HUES64 (cell line): Measurements from ENCODE around the gene PANK2.
"Not testable (repeated sequence)": the region's sequence is repeated elsewhere in the genome, so short reads cannot be mapped to it uniquely, and the experiment has no call there.

Experiments
- H3K27ac ChIP-seq: 2 replicates; pipeline ENCODE4 v1.7.0; 2013; ENCODE audit warnings: low read depth, low read length, inconsistent platforms
- H3K27me3 ChIP-seq: 2 replicates; pipeline ENCODE4 v1.6.1; 2013; ENCODE audit warnings: mild to moderate bottlenecking, low read length; ENCODE audit not compliant: insufficient read depth
- H3K36me3 ChIP-seq: 2 replicates; pipeline ENCODE4 v1.6.1; 2013; ENCODE audit warnings: mild to moderate bottlenecking, low read length; ENCODE audit not compliant: insufficient read depth
- H3K4me1 ChIP-seq: 2 replicates; pipeline ENCODE4 v1.6.1; 2013; ENCODE audit warnings: mild to moderate bottlenecking, low read length, moderate library complexity; ENCODE audit not compliant: insufficient read depth
- H3K4me3 ChIP-seq: 2 replicates; pipeline ENCODE4 v1.5.1; 2013; ENCODE audit warnings: mild to moderate bottlenecking, low read length, moderate library complexity
- H3K9ac ChIP-seq: 2 replicates; pipeline ENCODE4 v1.6.1; 2013; ENCODE audit warnings: mild to moderate bottlenecking, low read depth, low read length
- H3K9me3 ChIP-seq: 2 replicates; pipeline ENCODE4 v1.6.1; 2013; ENCODE audit warnings: low read depth, low read length; ENCODE audit not compliant: insufficient read depth
- WGBS: fragments of 150-250, 120-280 bp; methylation state at CpG from one replicate; pipeline ENCODE4 v1.1.7; 2013; ENCODE audit warnings: missing lambda C conversion rate; 5-methylcytosine and 5-hydroxymethylcytosine counted together

The PANK2 gene

DNA sequence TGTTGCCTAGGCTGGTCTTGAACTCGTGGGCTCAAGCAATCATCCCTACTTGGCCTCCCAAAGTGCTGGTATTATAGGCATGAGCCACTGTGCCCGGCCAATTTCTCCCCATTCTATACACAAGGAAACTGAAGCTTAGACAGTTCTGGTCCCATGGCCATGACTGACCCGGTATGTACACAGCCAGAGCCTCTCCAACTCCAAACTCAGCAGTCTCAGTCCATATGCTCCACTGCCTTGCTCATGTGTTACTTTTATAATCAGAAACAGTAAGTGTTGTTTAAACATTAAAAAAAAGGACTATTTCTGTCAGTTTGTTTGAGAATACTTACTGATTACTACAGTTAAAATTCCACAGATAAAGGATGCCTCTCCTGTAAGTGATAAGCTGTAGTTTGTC lies 75.5 kb downstream of the PANK2 start:
- Histone ChIP-seq H3K27ac (no peak overlapping the region), H3K9me3 (no peaks in the 10 kb centered on the region), H3K27me3 (no peaks in the 10 kb centered on the region), H3K4me1 (no peaks in the 10 kb centered on the region), H3K9ac (no peak overlapping the region), H3K4me3 (no peak overlapping the region), H3K36me3 (no peaks in the 10 kb centered on the region; the same call in 1 of the 2 replicates)
- WGBS = 80% methylated on average over 3 of the region's 3 CpGs

DNA sequence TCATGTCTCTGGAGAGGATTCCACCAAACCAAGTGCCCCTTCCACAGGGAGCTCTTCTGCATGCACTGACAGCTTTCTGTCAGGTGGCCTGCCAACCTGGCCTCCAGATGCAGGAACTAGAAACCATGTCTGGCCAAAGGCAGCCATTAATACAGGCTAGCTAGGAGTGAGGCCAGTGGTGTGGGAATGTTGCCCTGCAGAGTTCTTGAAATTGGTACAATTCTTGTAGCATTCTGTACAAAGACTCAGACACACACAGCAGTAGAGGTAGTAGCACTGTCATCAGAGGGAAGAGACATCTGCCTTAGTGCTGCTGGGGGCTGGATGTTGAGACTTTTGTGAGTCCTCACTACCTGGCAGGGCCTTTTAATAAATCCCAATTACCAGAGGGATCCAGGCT lies 77.4 kb downstream of the PANK2 start:
- no peak overlapping the region for H3K4me3 ChIP-seq

DNA sequence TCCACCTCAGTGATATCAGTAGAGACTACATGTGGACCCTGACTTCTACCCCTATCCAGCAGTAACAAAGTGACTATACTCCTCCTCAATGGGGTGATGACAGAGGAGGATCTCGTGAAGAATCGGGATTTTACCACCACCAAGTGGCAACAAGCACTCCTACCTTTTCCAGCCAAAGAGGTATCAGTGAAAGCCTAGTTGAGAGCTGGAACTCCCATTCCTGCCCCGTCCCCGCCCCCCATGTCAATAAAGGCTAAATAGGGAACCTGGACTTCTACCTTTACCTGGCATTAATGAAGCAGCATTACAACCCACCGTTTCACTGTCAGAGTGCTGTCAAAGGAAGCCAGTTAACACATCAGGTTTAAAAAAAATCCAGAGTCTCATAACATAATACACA lies 80.8 kb downstream of the PANK2 start:
- Histone ChIP-seq H3K27ac (no peak overlapping the region), H3K4me1 (peaks cover 8% of the 10 kb centered on the region; the same call in 1 of the 2 replicates), H3K4me3 (no peak overlapping the region), H3K36me3 (no peaks in the 10 kb centered on the region), H3K9ac (no peak overlapping the region), H3K9me3 (no peaks in the 10 kb centered on the region), H3K27me3 (no peaks in the 10 kb centered on the region)
- WGBS = 83% methylated on average over 5 of the region's 5 CpGs

More for the DNA sequence above, 77.4 kb downstream of the PANK2 start:
- H3K9ac ChIP-seq = no peak overlapping the region
- H3K4me1 ChIP-seq = peaks cover 4% of the 10 kb centered on the region; the same call in 1 of the 2 replicates
- no peaks in the 10 kb centered on the region for H3K9me3 ChIP-seq
- no peaks in the 10 kb centered on the region for H3K36me3 ChIP-seq
- H3K27me3 ChIP-seq = no peaks in the 10 kb centered on the region
- no peak overlapping the region for H3K27ac ChIP-seq

DNA sequence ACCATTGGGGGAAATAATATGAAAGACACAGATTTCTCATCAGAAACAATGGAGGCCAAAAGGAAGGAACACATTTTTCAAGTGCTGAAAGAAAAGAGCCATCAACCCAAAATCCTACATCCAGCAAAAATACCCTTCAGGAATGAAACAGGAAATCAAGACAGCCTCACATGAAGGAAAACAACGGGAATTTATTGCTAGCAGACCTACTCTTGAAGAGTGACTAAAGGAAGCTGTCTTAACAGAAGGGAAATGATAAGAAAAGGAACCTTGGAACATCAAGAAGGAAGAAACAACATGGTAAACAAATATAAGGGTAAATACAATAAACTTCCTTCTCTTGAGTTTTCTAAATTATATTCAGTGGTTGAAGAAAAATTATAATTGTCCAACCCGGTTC lies 82.0 kb downstream of the PANK2 start:
- H3K9me3 ChIP-seq = no peaks in the 10 kb centered on the region
- H3K27me3 ChIP-seq = no peaks in the 10 kb centered on the region
- 84% methylated on average over 2 of the region's 2 CpGs for WGBS
- H3K4me1 ChIP-seq = peaks cover 8% of the 10 kb centered on the region; the same call in 1 of the 2 replicates
- H3K4me3 ChIP-seq = no peak overlapping the region
- H3K27ac ChIP-seq = no peak overlapping the region
- H3K9ac ChIP-seq = no peak overlapping the region
- H3K36me3 ChIP-seq = no peaks in the 10 kb centered on the region

DNA sequence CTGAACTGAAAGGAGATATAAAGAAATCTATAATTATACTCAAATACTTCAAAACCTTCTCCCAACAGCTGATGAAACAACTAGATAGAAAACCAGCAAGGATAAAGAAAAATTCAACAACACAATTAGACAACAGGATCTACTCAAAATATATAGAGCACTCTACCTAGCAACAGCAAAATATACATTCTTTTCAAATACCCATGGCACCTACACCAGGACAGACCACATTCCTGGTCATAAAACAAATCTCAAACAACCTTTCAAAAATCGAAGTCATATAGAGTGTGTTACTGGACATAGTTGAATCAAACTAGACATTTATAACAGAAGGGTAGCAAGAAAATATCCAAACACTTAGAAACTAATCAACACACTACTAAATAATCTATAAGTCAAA lies 83.0 kb downstream of the PANK2 start:
- Histone ChIP-seq H3K4me3 (no peak overlapping the region), H3K4me1 (peaks cover 8% of the 10 kb centered on the region; the same call in 1 of the 2 replicates), H3K9me3 (no peaks in the 10 kb centered on the region), H3K36me3 (no peaks in the 10 kb centered on the region), H3K27ac (no peak overlapping the region), H3K9ac (no peak overlapping the region), H3K27me3 (no peaks in the 10 kb centered on the region)
- WGBS = no CpG with 5 or more reads among the region's 1 CpG

DNA sequence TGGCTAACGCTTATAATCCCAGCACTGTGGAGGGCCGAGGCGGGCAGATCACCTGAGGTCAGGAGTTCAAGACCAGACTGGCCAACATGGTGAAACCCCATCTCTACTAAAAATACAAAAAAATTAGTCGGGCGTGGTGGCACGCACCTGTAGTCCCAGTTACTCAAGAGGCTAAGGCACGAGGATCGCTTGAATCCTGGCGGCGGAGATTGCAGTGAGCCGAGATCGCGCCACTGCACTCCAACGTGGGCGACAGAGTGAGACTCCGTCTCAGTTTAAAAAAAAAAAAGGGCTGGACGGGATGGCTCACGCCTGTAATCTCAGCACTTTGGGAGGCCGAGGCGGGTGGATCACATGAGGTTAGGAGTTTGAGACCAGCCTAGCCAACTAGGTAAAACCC lies 83.4 kb downstream of the PANK2 start:
- not testable (repeated sequence) for H3K9me3 ChIP-seq, H3K4me3 ChIP-seq, H3K4me1 ChIP-seq, H3K9ac ChIP-seq, H3K27me3 ChIP-seq, H3K36me3 ChIP-seq, H3K27ac ChIP-seq
- WGBS = 94% methylated on average over 20 of the region's 20 CpGs

DNA sequence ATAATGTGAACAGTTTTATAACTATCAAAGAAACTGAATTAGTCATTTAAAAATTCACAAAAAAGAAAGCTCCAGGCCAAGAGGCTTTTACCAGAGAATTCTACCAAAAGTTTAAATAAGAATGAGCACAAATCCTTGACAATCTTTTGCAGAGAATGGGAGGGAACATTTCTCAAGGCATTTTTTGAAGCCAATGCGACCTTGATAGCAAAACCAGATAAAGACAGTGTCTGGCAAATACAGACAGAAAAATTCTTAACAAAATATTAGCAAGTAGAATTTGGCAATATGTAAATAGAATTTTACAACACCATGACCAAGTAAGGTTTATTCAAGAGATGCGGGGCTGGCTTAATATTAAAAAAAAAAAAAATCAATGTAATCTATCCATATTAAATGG lies 84.5 kb downstream of the PANK2 start:
- no peaks in the 10 kb centered on the region for H3K36me3 ChIP-seq
- no peaks in the 10 kb centered on the region for H3K9me3 ChIP-seq
- H3K4me1 ChIP-seq = peaks cover 8% of the 10 kb centered on the region; the same call in 1 of the 2 replicates
- H3K27me3 ChIP-seq = no peaks in the 10 kb centered on the region
- H3K27ac ChIP-seq = no peak overlapping the region
- 100% methylated on average over 1 of the region's 2 CpGs for whole genome bisulfite sequencing
- H3K9ac ChIP-seq = no peak overlapping the region
- H3K4me3 ChIP-seq = no peak overlapping the region

DNA sequence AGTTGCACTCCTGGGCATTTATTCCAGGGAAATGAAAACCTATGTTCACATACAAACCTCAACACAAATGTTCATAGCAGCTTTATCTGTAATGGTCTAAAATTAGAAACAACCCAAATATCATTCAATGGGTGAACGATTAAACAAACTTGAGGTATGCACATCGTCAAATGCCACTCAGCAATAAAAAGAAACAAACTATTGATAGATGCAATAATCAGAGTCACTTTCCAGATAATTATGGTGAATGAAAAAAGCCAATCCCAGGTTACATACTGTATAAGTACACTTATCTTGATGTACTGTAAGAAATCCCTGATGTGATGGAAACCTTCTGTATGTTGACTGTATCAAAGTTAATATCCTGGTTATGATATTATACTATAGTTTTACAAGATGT lies 87.3 kb downstream of the PANK2 start:
- Histone ChIP-seq H3K36me3 (no peaks in the 10 kb centered on the region), H3K27me3 (no peaks in the 10 kb centered on the region), H3K9me3 (no peaks in the 10 kb centered on the region), H3K4me3 (no peak overlapping the region), H3K9ac (no peak overlapping the region), H3K27ac (no peak overlapping the region), H3K4me1 (peaks cover 4% of the 10 kb centered on the region; the same call in 1 of the 2 replicates)
- WGBS = 100% methylated on average over 1 of the region's 2 CpGs
